Bronchial epithelial cell (primary cell): ENCODE measurements around the gene YJU2. TPM values are rescaled to one million over a fixed set of nuclear protein-coding genes. Genes with fewer than 3 reads are reported as not detected.
"Not testable (repeated sequence)": the region's sequence is repeated elsewhere in the genome, so short reads cannot be mapped to it uniquely, and the experiment has no call there.

ENCODE experiments used
- DNase-seq: peaks from one replicate; pipeline ENCODE4 v3.0.0-alpha.2; 2010; ENCODE audit warnings: low read depth
- FAIRE-seq: peaks from 2 replicates; lab custom pipeline; 2011; peaks lifted over from hg19 to GRCh38; lab: Jason Lieb, UNC
- H3K27me3 ChIP-seq: 2 replicates; pipeline ENCODE4 v1.5.1; 2011; ENCODE audit warnings: low read length; ENCODE audit not compliant: control insufficient read depth, insufficient read depth
- H3K36me3 ChIP-seq: 2 replicates; pipeline ENCODE4 v1.5.1; 2011; ENCODE audit warnings: low read length; ENCODE audit not compliant: control insufficient read depth, insufficient read depth
- H3K4me3 ChIP-seq: 2 replicates; pipeline ENCODE4 v1.5.1; 2011; ENCODE audit warnings: mild to moderate bottlenecking, low read depth, low read length, control low read depth
- CTCF ChIP-seq: IDR thresholded peaks from 2 replicates; pipeline ENCODE4 v1.5.1; 2011; ENCODE audit warnings: mild to moderate bottlenecking, moderate library complexity, low read length, control low read depth, inconsistent platforms; ENCODE audit not compliant: insufficient read depth, severe bottlenecking
- total RNA-seq: library from RNA; depleted of rRNA; stranded (reverse); fragments of >200 nt; gene quantifications from 2 replicates; pipeline ENCODE4 v1.2.1, GENCODE V29; 2014

YJU2 gene
- total RNA-seq, 1 donor from 2014 or later = 19.0 TPM

GRCh38 chr19:4241824-4242430 lies 5.0 kb upstream of the YJU2 start:
- no peaks in the 10 kb centered on the region for H3K27me3 ChIP-seq
- DNase-seq (no peak), FAIRE-seq (no peak)
- no peaks in the 10 kb centered on the region for H3K36me3 ChIP-seq
- TF ChIP-seq CTCF = no peak
- no peak overlapping the region for H3K4me3 ChIP-seq

- DNase-seq, FAIRE-seq, H3K4me3 ChIP-seq, H3K27me3 ChIP-seq: not testable (repeated sequence)
- H3K36me3 ChIP-seq = peaks cover 13% of the 10 kb centered on the region
These were observed 942 bp upstream of the YJU2 start for GRCh38 chr19:4245938-4246337.

GRCh38 chr19:4256563-4256962 lies 9.7 kb downstream of the YJU2 start:
- no peak for FAIRE-seq

GRCh38 chr19:4257025-4257424 lies 10.1 kb downstream of the YJU2 start:
- DNase-seq (no peak), FAIRE-seq (no peak)
- Histone ChIP-seq H3K36me3 (peaks cover 21% of the 10 kb centered on the region), H3K27me3 (no peaks in the 10 kb centered on the region), H3K4me3 (no peak overlapping the region)
- TF ChIP-seq CTCF = no peak

More at GRCh38 chr19:4256563-4256962, 9.7 kb downstream of the YJU2 start:
- Histone ChIP-seq H3K36me3 (peaks cover 19% of the 10 kb centered on the region), H3K4me3 (no peak overlapping the region), H3K27me3 (no peaks in the 10 kb centered on the region)
- no peak for TF ChIP-seq CTCF
- no peak for DNase-seq

- H3K36me3 ChIP-seq = peaks cover 20% of the 10 kb centered on the region
- TF ChIP-seq CTCF = no peak
- no peak for FAIRE-seq
- DNase-seq = no peak
- H3K4me3 ChIP-seq = no peak overlapping the region
- H3K27me3 ChIP-seq = no peaks in the 10 kb centered on the region
These were observed 11.3 kb downstream of the YJU2 start for GRCh38 chr19:4258181-4258580.

- H3K36me3 ChIP-seq = peaks cover 12% of the 10 kb centered on the region
- H3K27me3 ChIP-seq = no peaks in the 10 kb centered on the region
- FAIRE-seq (no peak), DNase-seq (no peak)
- no peak overlapping the region for H3K4me3 ChIP-seq
- TF ChIP-seq CTCF = no peak
These were observed 13.8 kb downstream of the YJU2 start for GRCh38 chr19:4260613-4261191.
